Fibroblast of the aortic adventitia (primary cell): ENCODE measurements around the gene CASP6. TPM values are rescaled to one million over a fixed set of nuclear protein-coding genes. Genes with fewer than 3 reads are reported as not detected.

ENCODE experiments used
- DNase-seq: peaks from one replicate; pipeline ENCODE4 v3.0.0-alpha.2; 2010; ENCODE audit warnings: low read depth
- H3K4me3 ChIP-seq: 2 replicates; pipeline ENCODE4 v1.5.1; 2011; ENCODE audit warnings: low read depth, mild to moderate bottlenecking, control low read depth, low read length, moderate library complexity
- total RNA-seq: library from RNA; depleted of rRNA; stranded (reverse); fragments of >200 nt; gene quantifications from 2 replicates; pipeline ENCODE4 v1.2.3, GENCODE V29; 2012; ENCODE audit warnings: low replicate concordance
- TF ChIP-seq, protein P1 (sequence below): IDR thresholded peaks from 2 replicates; pipeline ENCODE4 v1.5.1; 2011; ENCODE audit warnings: mild to moderate bottlenecking, low read length, control low read depth, inconsistent platforms; ENCODE audit not compliant: insufficient read depth

Gene CASP6
- total RNA-seq, 1 donor, result 20.4 TPM

DNA sequence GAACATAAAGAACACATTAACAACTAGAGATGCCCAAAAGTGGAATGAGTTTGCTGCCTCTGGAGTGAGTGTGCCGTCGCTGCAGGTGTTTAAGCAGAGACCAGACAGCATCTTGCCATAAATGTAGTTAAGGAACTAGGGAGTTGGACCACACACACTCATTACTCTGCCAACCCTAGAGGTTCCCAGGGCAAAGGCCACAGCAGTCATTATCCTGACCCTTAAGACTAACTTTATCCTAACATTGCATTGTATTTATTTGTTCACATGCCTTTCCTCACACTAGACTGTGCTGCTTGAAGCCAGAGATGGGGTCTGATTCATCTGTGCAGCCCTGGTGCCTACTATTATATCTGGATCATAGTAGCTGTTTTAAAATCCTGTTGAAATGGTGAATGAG is 43.5 kb upstream of the CASP6 start:
- TF ChIP-seq, protein P1, sequence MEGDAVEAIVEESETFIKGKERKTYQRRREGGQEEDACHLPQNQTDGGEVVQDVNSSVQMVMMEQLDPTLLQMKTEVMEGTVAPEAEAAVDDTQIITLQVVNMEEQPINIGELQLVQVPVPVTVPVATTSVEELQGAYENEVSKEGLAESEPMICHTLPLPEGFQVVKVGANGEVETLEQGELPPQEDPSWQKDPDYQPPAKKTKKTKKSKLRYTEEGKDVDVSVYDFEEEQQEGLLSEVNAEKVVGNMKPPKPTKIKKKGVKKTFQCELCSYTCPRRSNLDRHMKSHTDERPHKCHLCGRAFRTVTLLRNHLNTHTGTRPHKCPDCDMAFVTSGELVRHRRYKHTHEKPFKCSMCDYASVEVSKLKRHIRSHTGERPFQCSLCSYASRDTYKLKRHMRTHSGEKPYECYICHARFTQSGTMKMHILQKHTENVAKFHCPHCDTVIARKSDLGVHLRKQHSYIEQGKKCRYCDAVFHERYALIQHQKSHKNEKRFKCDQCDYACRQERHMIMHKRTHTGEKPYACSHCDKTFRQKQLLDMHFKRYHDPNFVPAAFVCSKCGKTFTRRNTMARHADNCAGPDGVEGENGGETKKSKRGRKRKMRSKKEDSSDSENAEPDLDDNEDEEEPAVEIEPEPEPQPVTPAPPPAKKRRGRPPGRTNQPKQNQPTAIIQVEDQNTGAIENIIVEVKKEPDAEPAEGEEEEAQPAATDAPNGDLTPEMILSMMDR, result no peak
- H3K4me3 ChIP-seq, result no peak overlapping the region
- no peak for DNase-seq

GRCh38 chr4:109745830-109746229 is 42.6 kb upstream of the CASP6 start:
- no peak for DNase-seq
- TF ChIP-seq, protein P1, result no peak
- H3K4me3 ChIP-seq, result no peak overlapping the region

DNA sequence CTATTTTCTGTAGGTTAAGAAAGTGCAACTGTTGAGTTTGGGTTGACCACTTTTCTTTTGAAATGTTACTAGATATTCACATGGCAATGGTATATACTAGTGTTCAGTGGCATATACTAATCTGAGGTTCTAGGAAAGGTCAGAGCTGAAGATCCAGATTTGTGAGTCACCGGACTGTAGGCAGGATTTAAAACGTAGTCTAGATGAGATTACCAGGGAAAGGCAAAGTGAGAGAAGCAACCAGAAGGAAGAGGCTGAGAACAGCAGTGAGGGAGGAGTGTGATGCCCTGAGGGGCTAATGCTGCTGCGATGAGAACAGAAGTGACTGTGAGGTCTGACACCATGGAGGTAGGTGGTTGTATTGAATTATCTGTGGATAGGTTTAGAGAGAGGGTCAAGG is 36.3 kb upstream of the CASP6 start:
- TF ChIP-seq, protein P1, result no peak
- no peak overlapping the region for H3K4me3 ChIP-seq
- DNase-seq, result peak; percentile 16

DNA sequence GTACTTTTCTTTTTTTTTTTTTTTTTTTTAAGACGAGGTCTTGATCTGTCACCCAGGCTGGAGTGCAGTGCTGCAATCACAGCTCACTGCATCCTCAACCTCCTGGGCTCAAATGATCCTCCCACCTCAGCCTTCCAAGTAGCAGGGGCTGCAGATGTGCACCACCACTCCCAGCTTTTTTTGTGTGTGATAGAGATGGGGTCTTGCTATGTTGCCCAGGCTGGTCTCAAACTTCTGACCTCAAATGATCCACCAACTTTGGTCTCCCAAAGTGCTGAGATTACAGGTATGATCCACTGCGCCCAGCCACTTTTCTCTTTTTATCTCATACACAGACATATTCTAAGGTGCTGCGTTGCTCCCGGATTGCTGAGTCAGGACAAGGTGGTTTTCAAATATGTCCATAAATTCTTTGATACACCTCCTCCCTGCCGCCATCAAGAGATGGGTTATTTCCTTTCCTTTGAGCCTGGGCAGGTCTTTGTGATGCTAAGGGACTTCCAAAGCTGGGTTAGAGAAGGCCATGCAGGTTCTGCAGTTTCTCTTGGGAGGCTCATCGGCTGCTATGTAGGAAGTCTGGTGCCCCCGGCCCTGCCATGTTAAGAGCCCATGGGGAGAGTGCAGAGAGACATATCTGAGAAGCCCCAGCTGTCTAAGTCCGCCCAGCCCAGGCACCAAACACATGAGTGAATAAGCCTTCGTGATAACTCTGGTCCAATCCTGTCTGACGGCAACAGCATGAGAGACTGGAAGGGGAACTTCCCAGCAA is 35.0 kb upstream of the CASP6 start:
- no peak overlapping the region for H3K4me3 ChIP-seq
- no peak for DNase-seq
- TF ChIP-seq, protein P1, result no peak

DNA sequence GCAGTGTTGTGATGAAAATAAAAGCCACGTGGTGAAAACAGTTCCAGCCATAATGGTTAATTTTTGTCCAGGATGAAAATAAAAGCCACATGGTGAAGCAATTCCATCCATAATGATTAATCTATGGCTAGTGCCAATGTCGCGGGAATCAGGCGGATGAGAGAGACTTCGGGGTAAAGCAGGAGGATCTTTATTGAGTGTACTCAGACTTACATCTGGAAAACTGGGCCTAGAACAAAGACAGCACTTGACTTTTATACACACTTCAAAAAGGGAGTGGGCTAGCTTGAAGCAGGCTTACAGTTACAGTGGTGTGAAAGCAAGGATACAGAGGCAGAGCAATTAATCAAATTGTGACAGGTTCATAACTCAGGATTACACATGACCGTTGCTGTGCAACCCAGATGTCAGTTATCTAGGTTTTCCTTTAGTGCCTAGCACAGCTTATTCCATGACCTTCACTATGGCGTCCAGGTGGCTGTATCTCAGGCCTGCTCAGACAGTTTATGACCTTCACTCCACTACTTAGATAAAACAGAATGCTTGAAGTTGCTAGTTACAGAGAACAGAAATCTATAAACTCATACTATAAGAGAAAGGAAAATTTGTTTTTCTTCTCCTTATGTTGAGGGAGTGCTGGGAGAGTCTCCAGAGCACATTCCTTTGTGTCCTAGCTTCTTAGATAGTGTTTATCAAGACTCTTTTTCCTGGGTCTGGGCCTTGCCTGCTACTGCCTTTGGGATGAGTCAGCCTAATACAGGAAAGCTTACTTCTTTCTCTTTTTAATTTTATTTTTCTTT is 32.5 kb upstream of the CASP6 start:
- peak; percentile 52 for DNase-seq
- TF ChIP-seq, protein P1, result no peak
- no peak overlapping the region for H3K4me3 ChIP-seq

DNA sequence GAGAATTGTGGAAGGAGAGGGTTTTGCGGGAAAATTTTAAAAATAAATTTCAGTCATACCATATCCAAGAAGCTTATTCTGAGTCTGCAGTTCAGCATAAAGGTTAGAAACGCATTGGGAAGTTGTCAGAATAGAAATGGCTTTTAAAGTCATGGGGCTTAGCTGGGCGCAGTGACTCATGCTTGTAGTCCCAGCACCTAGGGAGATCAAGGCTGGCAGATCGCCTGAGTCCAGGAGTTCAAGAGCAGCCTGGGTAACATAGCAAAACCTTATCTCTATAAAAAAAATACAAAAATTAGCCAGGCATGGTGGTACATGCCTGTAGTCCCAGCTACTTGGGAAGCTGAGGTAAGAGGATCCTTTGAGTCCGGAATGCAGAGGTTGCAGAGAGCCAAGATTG is 30.5 kb upstream of the CASP6 start:
- H3K4me3 ChIP-seq, result no peak overlapping the region
- TF ChIP-seq, protein P1, result no peak
- no peak for DNase-seq
